Mesendoderm (in vitro differentiated cells): ENCODE results near the gene MICAL2.

Source experiments
- DNase-seq: peaks from one replicate; pipeline ENCODE4 v3.0.0; 2013
- H2AK5ac ChIP-seq: 2 replicates; pipeline ENCODE4 v1.6.1; 2013; ENCODE audit warnings: low read length, inconsistent platforms
- H2BK120ac ChIP-seq: 2 replicates; pipeline ENCODE4 v1.6.1; 2013; ENCODE audit warnings: low read depth, mild to moderate bottlenecking, low read length, moderate library complexity, mixed read lengths
- H2BK15ac ChIP-seq: replicated peaks from 2 replicates; pipeline ENCODE4 v1.6.1; 2013; ENCODE audit warnings: low read depth, mild to moderate bottlenecking, moderate library complexity
- H2BK5ac ChIP-seq: 2 replicates; pipeline ENCODE4 v1.6.1; 2013; ENCODE audit warnings: low read length, inconsistent platforms
- H3K18ac ChIP-seq: 2 replicates; pipeline ENCODE4 v1.6.1; 2013; ENCODE audit warnings: mild to moderate bottlenecking, low read length, mixed read lengths
- H3K23ac ChIP-seq: one replicate; pipeline ENCODE4 v1.6.1; 2013; ENCODE audit warnings: low read length
- H3K27ac ChIP-seq: 2 replicates; pipeline ENCODE4 v1.5.1; 2013; ENCODE audit warnings: low read depth, mild to moderate bottlenecking, inconsistent platforms, low read length, moderate library complexity
- H3K27me3 ChIP-seq: 2 replicates; pipeline ENCODE4 v1.6.1; 2013; ENCODE audit warnings: low read length, control low read depth, mild to moderate bottlenecking, inconsistent platforms; ENCODE audit not compliant: insufficient read depth, poor library complexity
- H3K36me3 ChIP-seq: 2 replicates; pipeline ENCODE4 v1.6.1; 2013; ENCODE audit warnings: low read length, inconsistent platforms; ENCODE audit not compliant: control insufficient read depth, insufficient read depth
- H3K4ac ChIP-seq: one replicate; pipeline ENCODE4 v1.6.1; 2013; ENCODE audit warnings: low read depth, mild to moderate bottlenecking, low read length, moderate library complexity
- H3K4me1 ChIP-seq: 2 replicates; pipeline ENCODE4 v1.6.1; 2013; ENCODE audit warnings: low read depth, low read length, inconsistent platforms; ENCODE audit not compliant: control insufficient read depth
- H3K4me2 ChIP-seq: 2 replicates; pipeline ENCODE4 v1.6.1; 2013; ENCODE audit warnings: low read length
- H3K4me3 ChIP-seq: 2 replicates; pipeline ENCODE4 v1.5.1; 2013; ENCODE audit warnings: mild to moderate bottlenecking, low read length
- H3K56ac ChIP-seq: one replicate; pipeline ENCODE4 v1.6.1; 2013; ENCODE audit warnings: low read length
- H3K79me1 ChIP-seq: 2 replicates; pipeline ENCODE4 v1.6.1; 2013; ENCODE audit warnings: low read length, inconsistent platforms
- H3K79me2 ChIP-seq: 2 replicates; pipeline ENCODE4 v1.6.1; 2013; ENCODE audit warnings: mild to moderate bottlenecking, low read length; ENCODE audit not compliant: control insufficient read depth, insufficient read depth
- H3K9ac ChIP-seq: 2 replicates; pipeline ENCODE4 v1.6.1; 2013; ENCODE audit warnings: low read length, inconsistent platforms
- H4K5ac ChIP-seq: one replicate; pipeline ENCODE4 v1.6.1; 2013; ENCODE audit warnings: low read length
- H4K8ac ChIP-seq: one replicate; pipeline ENCODE4 v1.6.1; 2013; ENCODE audit warnings: low read depth, mild to moderate bottlenecking, control low read depth, low read length, moderate library complexity
- whole genome bisulfite sequencing: extraction: QIAGEN DNeasy Blood & Tissue Kit; methylation state at CpG from one replicate; pipeline ENCODE4 v1.1.7; 2013; ENCODE audit warnings: low lambda C conversion rate, missing lambda C conversion rate; ENCODE audit not compliant: insufficient coverage; ENCODE audit errors: extremely low coverage; 5-methylcytosine and 5-hydroxymethylcytosine counted together

Gene MICAL2

DNA sequence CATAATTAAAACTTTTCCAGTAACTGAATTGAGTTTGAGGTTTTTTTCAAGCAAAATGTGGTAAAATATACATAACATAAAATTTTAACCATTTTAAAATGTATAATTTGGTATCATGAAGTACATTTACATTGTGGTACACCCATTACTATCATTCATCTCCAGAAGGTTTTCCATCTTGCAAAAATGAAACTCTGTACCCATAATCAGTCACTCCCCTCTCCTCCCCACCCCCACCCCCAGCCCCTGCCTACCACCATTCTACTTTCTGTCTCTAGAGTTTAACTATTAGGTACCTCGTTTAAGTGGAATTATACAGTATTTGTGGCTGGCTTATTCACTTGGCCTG lies 63.7 kb downstream of the MICAL2 start:
- Histone ChIP-seq H2AK5ac (no peak overlapping the region), H3K9ac (no peak overlapping the region), H3K27me3 (no peaks in the 10 kb centered on the region), H3K4me2 (no peak overlapping the region), H2BK15ac (no peak overlapping the region), H4K5ac (no peak overlapping the region), H3K79me1 (no peaks in the 10 kb centered on the region), H3K23ac (no peak overlapping the region), H3K4ac (no peak overlapping the region), H3K4me3 (no peak overlapping the region), H3K36me3 (no peaks in the 10 kb centered on the region), H3K56ac (no peak overlapping the region), H3K18ac (no peak overlapping the region), H2BK120ac (no peak overlapping the region), H4K8ac (no peak overlapping the region), H3K79me2 (no peaks in the 10 kb centered on the region), H3K4me1 (peaks cover 2% of the 10 kb centered on the region), H3K27ac (no peak overlapping the region), H2BK5ac (no peak overlapping the region)
- WGBS: no CpG with 5 or more reads among the region's 1 CpG
- DNase-seq: no peak

DNA sequence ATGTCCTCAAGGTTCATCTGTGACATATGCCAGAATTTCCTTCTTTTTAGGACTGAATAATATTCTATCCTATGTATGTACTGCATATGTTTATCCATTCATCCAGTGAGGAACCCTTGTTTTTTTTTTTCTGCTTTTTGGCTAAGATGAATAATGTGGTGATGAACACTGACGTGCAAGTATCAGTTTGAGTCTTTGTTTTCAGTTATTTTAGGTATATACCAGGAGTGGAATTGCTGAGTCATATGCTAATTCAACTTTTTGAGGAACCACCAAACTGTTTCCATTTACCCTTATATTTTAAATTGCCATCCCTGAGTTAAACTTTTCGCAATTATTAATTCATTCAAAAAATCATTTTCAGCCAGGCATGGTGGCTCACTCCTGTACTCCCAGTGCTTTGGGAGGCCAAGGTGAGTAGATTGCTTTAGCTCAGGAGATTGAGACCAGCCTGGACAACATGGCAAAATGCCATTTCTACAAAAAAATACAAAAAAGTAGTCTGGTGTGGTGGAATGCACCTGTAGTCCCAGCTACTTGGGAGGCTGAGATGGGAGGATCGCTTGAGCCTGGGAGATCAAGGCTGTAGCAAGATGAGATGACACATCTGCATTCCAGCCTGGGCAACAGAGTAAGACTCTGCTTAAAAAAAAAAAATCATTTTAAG lies 64.2 kb downstream of the MICAL2 start:
- Histone ChIP-seq H3K18ac (no peak overlapping the region), H3K4ac (no peak overlapping the region), H3K23ac (no peak overlapping the region), H2BK120ac (no peak overlapping the region), H2AK5ac (no peak overlapping the region), H3K27ac (no peak overlapping the region), H3K4me3 (no peak overlapping the region), H2BK5ac (no peak overlapping the region), H3K4me1 (peaks cover 2% of the 10 kb centered on the region), H4K8ac (no peak overlapping the region), H4K5ac (no peak overlapping the region), H3K36me3 (no peaks in the 10 kb centered on the region), H3K56ac (no peak overlapping the region), H2BK15ac (no peak overlapping the region), H3K9ac (no peak overlapping the region), H3K79me1 (no peaks in the 10 kb centered on the region), H3K27me3 (no peaks in the 10 kb centered on the region), H3K4me2 (no peak overlapping the region), H3K79me2 (no peaks in the 10 kb centered on the region)
- no CpG with 5 or more reads among the region's 3 CpGs for WGBS
- DNase-seq: no peak

DNA sequence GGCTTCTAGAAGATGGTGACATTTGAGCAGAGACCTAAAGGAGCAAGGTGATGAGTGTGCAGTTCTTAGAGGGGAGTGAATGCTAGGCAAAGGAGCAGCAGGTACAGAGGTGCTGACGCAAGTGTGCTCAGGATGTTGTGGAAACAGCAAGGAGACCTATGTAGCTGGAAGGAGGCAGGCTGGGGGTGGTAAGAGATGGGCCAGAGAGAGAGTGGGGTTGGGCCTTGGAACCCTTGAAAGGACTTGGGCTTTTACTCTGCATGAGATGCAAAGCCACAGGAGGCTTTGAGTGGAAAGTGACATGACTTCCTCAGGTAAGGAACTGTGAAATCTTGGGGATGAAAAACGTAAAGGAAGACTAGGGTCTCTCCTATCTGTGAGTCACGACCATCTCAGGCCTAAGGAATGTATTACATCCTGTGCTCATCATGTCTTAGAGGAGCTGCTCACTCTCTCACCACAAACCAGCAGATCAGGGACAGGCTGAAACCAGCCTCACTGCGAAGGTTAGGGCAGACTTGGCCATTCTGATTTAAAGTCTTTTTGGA lies 65.4 kb downstream of the MICAL2 start:
- H3K4me1 ChIP-seq: peaks cover 2% of the 10 kb centered on the region
- H3K79me1 ChIP-seq: no peaks in the 10 kb centered on the region
- WGBS: no CpG with 5 or more reads among the region's 4 CpGs
- no peak overlapping the region for H3K23ac ChIP-seq
- H3K4ac ChIP-seq: no peak overlapping the region
- H3K4me3 ChIP-seq: no peak overlapping the region
- H3K56ac ChIP-seq: peak overlapping the region; percentile 39
- peak overlapping the region; percentile 20 for H2BK5ac ChIP-seq
- H2BK15ac ChIP-seq: no peak overlapping the region
- DNase-seq: peak; percentile 95
- no peak overlapping the region for H3K18ac ChIP-seq
- no peaks in the 10 kb centered on the region for H3K27me3 ChIP-seq
- no peak overlapping the region for H3K4me2 ChIP-seq
- H3K36me3 ChIP-seq: no peaks in the 10 kb centered on the region
- H4K8ac ChIP-seq: no peak overlapping the region
- no peak overlapping the region for H2BK120ac ChIP-seq
- H4K5ac ChIP-seq: no peak overlapping the region
- no peaks in the 10 kb centered on the region for H3K79me2 ChIP-seq
- H3K27ac ChIP-seq: peak overlapping the region; percentile 13
- no peak overlapping the region for H2AK5ac ChIP-seq
- no peak overlapping the region for H3K9ac ChIP-seq

DNA sequence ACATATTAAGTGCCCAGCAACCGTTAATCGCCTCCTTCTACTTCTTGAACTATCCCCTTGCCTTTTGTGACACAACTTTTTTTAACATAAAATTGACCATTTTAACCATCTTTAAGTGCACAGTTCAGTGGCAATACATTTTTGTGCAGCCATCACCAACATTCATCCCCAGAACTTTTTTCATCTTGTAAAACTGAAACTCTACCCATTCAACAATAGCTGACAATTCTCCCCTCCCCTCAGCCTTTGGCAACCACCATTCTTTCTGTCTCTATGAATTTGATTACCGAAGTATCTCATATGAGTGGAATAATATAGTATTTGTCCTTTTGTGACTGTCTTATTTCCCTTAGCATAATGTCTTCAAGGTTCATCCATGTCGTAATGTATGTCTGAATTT lies 66.0 kb downstream of the MICAL2 start:
- no peak overlapping the region for H3K56ac ChIP-seq
- no peak overlapping the region for H2BK120ac ChIP-seq
- H4K5ac ChIP-seq: no peak overlapping the region
- H3K4ac ChIP-seq: no peak overlapping the region
- H3K9ac ChIP-seq: no peak overlapping the region
- H3K36me3 ChIP-seq: no peaks in the 10 kb centered on the region
- no peak overlapping the region for H3K4me2 ChIP-seq
- no peaks in the 10 kb centered on the region for H3K27me3 ChIP-seq
- H4K8ac ChIP-seq: no peak overlapping the region
- no peak overlapping the region for H3K23ac ChIP-seq
- no peak for DNase-seq
- no peak overlapping the region for H3K4me3 ChIP-seq
- no peak overlapping the region for H3K27ac ChIP-seq
- no peaks in the 10 kb centered on the region for H3K79me2 ChIP-seq
- no peak overlapping the region for H3K18ac ChIP-seq
- H2BK15ac ChIP-seq: no peak overlapping the region
- no peak overlapping the region for H2BK5ac ChIP-seq
- WGBS: no CpG with 5 or more reads among the region's 4 CpGs
- H2AK5ac ChIP-seq: no peak overlapping the region
- H3K4me1 ChIP-seq: peaks cover 2% of the 10 kb centered on the region
- H3K79me1 ChIP-seq: no peaks in the 10 kb centered on the region

DNA sequence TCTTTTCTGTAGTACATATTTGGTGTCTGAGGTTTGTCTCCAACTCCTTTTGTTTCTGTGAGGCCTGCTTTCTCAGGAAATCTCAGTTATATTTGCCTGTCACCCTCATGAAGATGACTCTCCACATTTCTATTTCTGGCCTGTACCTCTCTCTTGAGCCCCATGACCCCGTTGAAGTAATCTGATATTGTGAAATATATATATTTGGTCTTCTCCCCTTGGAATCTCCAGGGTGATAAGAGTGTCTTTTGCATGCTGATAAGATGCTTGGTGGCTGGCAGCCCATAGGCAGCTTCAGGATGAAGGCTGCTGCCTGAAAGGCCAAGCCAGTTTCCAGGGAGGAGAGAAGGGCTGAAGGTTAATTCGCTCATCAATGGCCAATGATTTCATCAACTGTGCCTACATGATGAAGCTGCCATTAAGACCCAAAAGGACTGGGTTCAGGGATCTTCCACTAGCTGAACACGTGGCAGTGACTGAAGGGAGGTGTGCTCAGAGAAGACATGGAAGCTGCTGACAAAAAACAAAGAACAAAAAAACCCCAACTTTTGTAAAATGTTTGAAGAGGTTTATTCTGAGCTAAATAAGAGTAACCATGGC lies 67.4 kb downstream of the MICAL2 start:
- Histone ChIP-seq H3K79me1 (no peaks in the 10 kb centered on the region), H3K56ac (no peak overlapping the region), H3K4me2 (no peak overlapping the region), H3K18ac (no peak overlapping the region), H2BK15ac (no peak overlapping the region), H3K9ac (no peak overlapping the region), H2AK5ac (no peak overlapping the region), H4K5ac (no peak overlapping the region), H3K79me2 (no peaks in the 10 kb centered on the region), H3K4ac (no peak overlapping the region), H3K4me1 (peaks cover 6% of the 10 kb centered on the region), H3K27me3 (no peaks in the 10 kb centered on the region), H2BK120ac (no peak overlapping the region), H3K36me3 (no peaks in the 10 kb centered on the region), H3K23ac (no peak overlapping the region), H3K27ac (no peak overlapping the region), H2BK5ac (no peak overlapping the region), H4K8ac (no peak overlapping the region), H3K4me3 (no peak overlapping the region)
- WGBS: no CpG with 5 or more reads among the region's 3 CpGs
- peak; percentile 44 for DNase-seq
